Mesenchymal stem cell (in vitro differentiated cells and primary cell): ENCODE data around the gene C19orf12.
A peak's percentile ranks its signal among the peaks of the same experiment; 100 is the strongest.

Experiments
- DNase-seq: peaks from one replicate; pipeline ENCODE4 v3.0.0-alpha.2; 2013
- H2AFZ ChIP-seq: one replicate; pipeline ENCODE4 v1.6.1; 2013; ENCODE audit warnings: low read depth, mild to moderate bottlenecking, control low read depth, inconsistent platforms, low read length, moderate library complexity
- H2AK5ac ChIP-seq: 2 replicates; pipeline ENCODE4 v1.6.1; 2013; ENCODE audit warnings: low read length, moderate library complexity, mild to moderate bottlenecking, inconsistent platforms; ENCODE audit not compliant: severe bottlenecking
- H2BK120ac ChIP-seq: one replicate; pipeline ENCODE4 v1.6.1; 2013; ENCODE audit warnings: low read depth, mild to moderate bottlenecking, inconsistent platforms, low read length, moderate library complexity
- H2BK12ac ChIP-seq, 2 experiments: one replicate each; pipeline ENCODE4 v1.6.1; 2013; ENCODE audit warnings: inconsistent platforms in 2 of 2, low read length in 2 of 2, mild to moderate bottlenecking in 2 of 2, moderate library complexity in 2 of 2, control low read depth in 1 of 2
- H2BK15ac ChIP-seq: one replicate; pipeline ENCODE4 v1.6.1; 2013; ENCODE audit warnings: mild to moderate bottlenecking, low read depth, inconsistent platforms; ENCODE audit not compliant: poor library complexity, severe bottlenecking
- H2BK5ac ChIP-seq: 2 replicates; pipeline ENCODE4 v1.6.1; 2013; ENCODE audit warnings: low read depth, mild to moderate bottlenecking, low read length, control low read depth, inconsistent platforms; ENCODE audit not compliant: poor library complexity, severe bottlenecking
- H3K14ac ChIP-seq, 2 experiments: one replicate each; pipeline ENCODE4 v1.6.1; 2013; ENCODE audit warnings: inconsistent platforms in 2 of 2, low read length in 2 of 2, control low read depth in 1 of 2, mild to moderate bottlenecking in 1 of 2, moderate library complexity in 1 of 2
- H3K18ac ChIP-seq, 2 experiments: one replicate each; pipeline ENCODE4 v1.6.1; 2013; ENCODE audit warnings: inconsistent platforms in 2 of 2, low read length in 2 of 2, control low read depth in 1 of 2, low read depth in 1 of 2, mild to moderate bottlenecking in 1 of 2
- H3K23ac ChIP-seq, 2 experiments: one replicate each; pipeline ENCODE4 v1.6.1; 2013; ENCODE audit warnings: inconsistent platforms in 2 of 2, low read length in 2 of 2, mild to moderate bottlenecking in 2 of 2, moderate library complexity in 2 of 2, control low read depth in 1 of 2
- H3K27ac ChIP-seq: 2 replicates; pipeline ENCODE4 v1.5.1; 2013; ENCODE audit warnings: mild to moderate bottlenecking, moderate library complexity, low read length, control low read depth, inconsistent platforms; ENCODE audit not compliant: poor library complexity, severe bottlenecking
- H3K27me3 ChIP-seq, 2 experiments: 2 replicates each; pipeline versions ENCODE4 v1.6.1 to v1.7.0; 2013; ENCODE audit warnings: low read length in 2 of 2, mild to moderate bottlenecking in 2 of 2, moderate library complexity in 2 of 2, control low read depth in 1 of 2, inconsistent platforms in 1 of 2; ENCODE audit not compliant: control insufficient read depth in 1 of 2, insufficient read depth in 1 of 2
- H3K36me3 ChIP-seq, 2 experiments: 2 replicates each; pipeline versions ENCODE4 v1.6.1 to v1.7.0; 2013; ENCODE audit warnings: low read length in 2 of 2, control low read depth in 1 of 2, inconsistent platforms in 1 of 2, low read depth in 1 of 2, mild to moderate bottlenecking in 1 of 2; ENCODE audit not compliant: insufficient read depth in 2 of 2, control insufficient read depth in 1 of 2
- H3K4ac ChIP-seq, 2 experiments: one replicate each; pipeline ENCODE4 v1.6.1; 2013; ENCODE audit warnings: inconsistent platforms in 2 of 2, low read length in 2 of 2, mild to moderate bottlenecking in 2 of 2, moderate library complexity in 2 of 2, control low read depth in 1 of 2, low read depth in 1 of 2
- H3K4me1 ChIP-seq: 2 replicates; pipeline ENCODE4 v1.6.1; 2013; ENCODE audit warnings: low read depth, low read length, control low read depth; ENCODE audit not compliant: control insufficient read depth, insufficient read depth
- H3K4me2 ChIP-seq: 2 replicates; pipeline ENCODE4 v1.6.1; 2013; ENCODE audit warnings: low read length, mild to moderate bottlenecking, inconsistent platforms; ENCODE audit not compliant: poor library complexity, severe bottlenecking
- H3K4me3 ChIP-seq, 2 experiments: 2 replicates each; pipeline versions ENCODE4 v1.5.1 to v1.7.0; 2013; ENCODE audit warnings: low read length in 2 of 2, mild to moderate bottlenecking in 2 of 2, control low read depth in 1 of 2, low read depth in 1 of 2; ENCODE audit not compliant: insufficient read depth in 1 of 2
- H3K79me1 ChIP-seq: replicated peaks from 2 replicates; pipeline ENCODE4 v1.6.1; 2013; ENCODE audit warnings: mild to moderate bottlenecking, control low read depth, low read length, inconsistent platforms; ENCODE audit not compliant: poor library complexity, severe bottlenecking
- H3K9ac ChIP-seq: 2 replicates; pipeline ENCODE4 v1.7.0; 2013; ENCODE audit warnings: mild to moderate bottlenecking, low read length, moderate library complexity
- H3K9me3 ChIP-seq: 2 replicates; pipeline ENCODE4 v1.7.0; 2013; ENCODE audit warnings: mild to moderate bottlenecking, low read length; ENCODE audit not compliant: control insufficient read depth
- H4K8ac ChIP-seq: one replicate; pipeline ENCODE4 v1.6.1; 2013; ENCODE audit warnings: inconsistent platforms, mild to moderate bottlenecking, low read length, moderate library complexity
- H4K91ac ChIP-seq: one replicate; pipeline ENCODE4 v1.6.1; 2013; ENCODE audit warnings: mild to moderate bottlenecking, low read length, inconsistent platforms
- WGBS: methylation state at CpG from one replicate; pipeline ENCODE4 v1.1.7; 2013; ENCODE audit warnings: mixed read lengths; 5-methylcytosine and 5-hydroxymethylcytosine counted together

Gene C19orf12

GRCh38 chr19:29667901-29668341, 47.1 kb downstream of the C19orf12 start:
- Histone ChIP-seq H4K91ac (no peak overlapping the region), H2BK120ac (no peak overlapping the region), H4K8ac (no peak overlapping the region), H3K23ac (no peak overlapping the region), H3K27me3 (no peaks in the 10 kb centered on the region), H3K4me1 (peaks cover 60% of the 10 kb centered on the region), H2BK15ac (no peak overlapping the region), H3K79me1 (peaks cover 37% of the 10 kb centered on the region), H3K36me3 (peaks cover 8 to 35% of the 10 kb centered on the region in 2 experiments), H3K9me3 (no peaks in the 10 kb centered on the region), H3K27ac (no peak overlapping the region), H3K9ac (peak overlapping the region; percentile 93), H3K18ac (no peak overlapping the region), H3K4me2 (no peak overlapping the region), H2BK5ac (no peak overlapping the region), H2BK12ac (no peak overlapping the region), H3K4me3 (peak overlapping the region in 1 of 2 experiments; percentile 90), H3K4ac (no peak overlapping the region), H2AFZ (no peak overlapping the region), H3K14ac (no peak overlapping the region), H2AK5ac (no peak overlapping the region)
- 88% methylated on average over 7 of the region's 7 CpGs for WGBS
- DNase-seq = no peak

GRCh38 chr19:29667387-29667783, 47.7 kb downstream of the C19orf12 start:
- Histone ChIP-seq H3K79me1 (peaks cover 32% of the 10 kb centered on the region), H3K27me3 (no peaks in the 10 kb centered on the region), H4K8ac (no peak overlapping the region), H2AK5ac (no peak overlapping the region), H2BK120ac (no peak overlapping the region), H3K9ac (peak overlapping the region; percentile 93), H3K27ac (peak overlapping the region; percentile 39), H2BK5ac (no peak overlapping the region), H3K23ac (no peak overlapping the region), H3K4me1 (peaks cover 64% of the 10 kb centered on the region), H3K14ac (peak overlapping the region in 1 of 2 experiments; percentile 75), H3K4me2 (no peak overlapping the region), H3K4me3 (peak overlapping the region in 1 of 2 experiments; percentile 90), H2AFZ (no peak overlapping the region), H3K4ac (peak overlapping the region in 1 of 2 experiments; percentile 64), H4K91ac (peak overlapping the region; percentile 14), H2BK15ac (no peak overlapping the region), H2BK12ac (peak overlapping the region in 1 of 2 experiments; percentile 71), H3K9me3 (no peaks in the 10 kb centered on the region), H3K36me3 (peaks cover 8 to 35% of the 10 kb centered on the region in 2 experiments), H3K18ac (peak overlapping the region in 1 of 2 experiments; percentile 61)
- no peak for DNase-seq
- WGBS = 91% methylated on average over 11 of the region's 11 CpGs

GRCh38 chr19:29666578-29667386, 48.3 kb downstream of the C19orf12 start:
- Histone ChIP-seq H3K4me2 (peak overlapping the region; percentile 99), H4K8ac (peak overlapping the region; percentile 85), H3K4me3 (peak overlapping the region; percentile 35 to 90), H2AK5ac (no peak overlapping the region), H2AFZ (peak overlapping the region; percentile 46), H3K4ac (peak overlapping the region in 1 of 2 experiments; percentile 64), H3K79me1 (peaks cover 29% of the 10 kb centered on the region), H2BK12ac (peak overlapping the region in 1 of 2 experiments; percentile 71), H3K4me1 (peaks cover 63% of the 10 kb centered on the region), H2BK120ac (no peak overlapping the region), H3K27ac (peak overlapping the region; percentile 60), H3K27me3 (no peaks in the 10 kb centered on the region), H3K14ac (peak overlapping the region in 1 of 2 experiments; percentile 75), H4K91ac (no peak overlapping the region), H3K18ac (peak overlapping the region; percentile 61 to 69), H3K23ac (peak overlapping the region in 1 of 2 experiments; percentile 76), H2BK15ac (no peak overlapping the region), H2BK5ac (no peak overlapping the region), H3K9ac (peak overlapping the region; percentile 93), H3K9me3 (no peaks in the 10 kb centered on the region), H3K36me3 (peaks cover 8 to 31% of the 10 kb centered on the region in 2 experiments)
- DNase-seq = peak; percentile 83
- 23% methylated on average over 20 of the region's 20 CpGs for WGBS
